Activated CD4-positive, alpha-beta memory T cell treated with anti-CD3 and anti-CD28 coated beads for 36 hours (primary cell): ENCODE results near the gene RNF123. TPM values are rescaled to one million over a fixed set of nuclear protein-coding genes. Genes with fewer than 3 reads are reported as not detected.

Source experiments
- CTCF ChIA-PET: fragments of 350-600 bp; sonication (Branson Sonifier 250); formaldehyde crosslinking; loops from one replicate; lab custom pipeline; 2021; ENCODE audit warnings: antibody characterized with exemption, inconsistent platforms; lab: Charles Lee
- POLR2A ChIA-PET: fragments of 350-600 bp; sonication (Branson Sonifier 250); formaldehyde crosslinking; loops from one replicate; lab custom pipeline; 2021; ENCODE audit warnings: antibody characterized with exemption; lab: Charles Lee
- DNase-seq: peaks from one replicate; pipeline ENCODE4 v3.0.0-alpha.2; 2020
- H3K27ac Mint-ChIP-seq: one replicate; pipeline ENCODE4 v1.8.0; 2021; ENCODE audit warnings: mixed read lengths
- H3K27me3 Mint-ChIP-seq: one replicate; pipeline ENCODE4 v1.8.0; 2021; ENCODE audit warnings: mixed read lengths
- H3K36me3 Mint-ChIP-seq: one replicate; pipeline ENCODE4 v1.8.0; 2021; ENCODE audit warnings: mixed read lengths
- H3K4me1 Mint-ChIP-seq: one replicate; pipeline ENCODE4 v1.8.0; 2021; ENCODE audit warnings: low read depth, mixed read lengths
- H3K4me3 Mint-ChIP-seq: one replicate; pipeline ENCODE4 v1.8.0; 2021; ENCODE audit warnings: mild to moderate bottlenecking, mixed read lengths
- H3K9me3 Mint-ChIP-seq: one replicate; pipeline ENCODE4 v1.8.0; 2021; ENCODE audit warnings: mixed read lengths
- intact Hi-C: fragments of 100-400 bp; cut with micrococcal nuclease; formaldehyde crosslinking; loops from one replicate; pipeline ENCODE4 v1.15.1; 2023
- total RNA-seq, 2 experiments: library from RNA; stranded (reverse); gene quantifications; one replicate each; pipeline ENCODE4 v1.2.3, GENCODE V29; 2021

Gene RNF123
- total RNA-seq, 2 experiments from 2014 or later, result 21.0 to 29.7 TPM

- ChIA-PET CTCF (interaction anchor here (0.9 to 1.1 kb wide), 2 partner anchors 19 to 113 kb away, joined by 3 to 4 read pairs; no protein-coding TSS in a partner anchor), POLR2A (no interaction called here)
- DNase-seq, result no peak
- H3K4me3 Mint-ChIP-seq, result no peak overlapping the region
- no peaks in the 10 kb centered on the region for H3K9me3 Mint-ChIP-seq
- H3K4me1 Mint-ChIP-seq, result no peaks in the 10 kb centered on the region
- no peaks in the 10 kb centered on the region for H3K36me3 Mint-ChIP-seq
- no peak overlapping the region for H3K27ac Mint-ChIP-seq
- H3K27me3 Mint-ChIP-seq, result no peaks in the 10 kb centered on the region
- intact Hi-C loops, result no loop called here
Measured at GRCh38 chr3:49652218-49652902, 37.0 kb upstream of the RNF123 start.

- no peak overlapping the region for H3K4me3 Mint-ChIP-seq
- H3K27me3 Mint-ChIP-seq, result no peaks in the 10 kb centered on the region
- no peaks in the 10 kb centered on the region for H3K4me1 Mint-ChIP-seq
- H3K36me3 Mint-ChIP-seq, result no peaks in the 10 kb centered on the region
- no peak overlapping the region for H3K27ac Mint-ChIP-seq
- no peaks in the 10 kb centered on the region for H3K9me3 Mint-ChIP-seq
- no peak for DNase-seq
- POLR2A ChIA-PET, result no interaction called here
- CTCF ChIA-PET, result interaction anchor here (0.9 kb wide), 1 partner anchor 113 kb away, joined by 4 read pairs; no protein-coding TSS in a partner anchor
- intact Hi-C loops, result no loop called here
Measured at GRCh38 chr3:49652903-49653415, 36.4 kb upstream of the RNF123 start.

DNA sequence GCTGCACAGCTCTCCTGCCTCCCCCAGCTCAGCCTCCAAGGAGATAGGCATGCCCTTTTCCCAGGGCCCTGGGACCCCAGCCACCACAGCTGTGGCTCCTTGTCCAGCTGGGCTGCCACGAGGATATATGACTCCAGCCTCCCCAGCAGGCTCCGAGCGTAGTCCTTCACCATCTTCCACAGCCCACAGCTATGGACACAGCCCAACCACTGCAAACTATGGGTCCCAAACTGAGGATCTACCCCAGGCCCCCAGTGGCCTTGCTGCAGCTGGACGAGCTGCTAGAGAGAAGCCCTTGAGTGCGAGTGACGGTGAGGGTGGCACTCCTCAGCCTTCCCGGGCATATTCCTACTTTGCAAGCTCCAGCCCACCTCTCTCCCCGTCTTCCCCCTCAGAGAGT lies 35.7 kb upstream of the RNF123 start:
- Mint-ChIP-seq H3K36me3 (no peaks in the 10 kb centered on the region), H3K9me3 (no peaks in the 10 kb centered on the region), H3K27me3 (no peaks in the 10 kb centered on the region), H3K27ac (no peak overlapping the region), H3K4me1 (no peaks in the 10 kb centered on the region), H3K4me3 (no peak overlapping the region)
- no peak for DNase-seq
- CTCF ChIA-PET, result no interaction called here
- POLR2A ChIA-PET, result no interaction called here
- intact Hi-C loops, result no loop called here

- Mint-ChIP-seq H3K4me1 (no peaks in the 10 kb centered on the region), H3K27ac (no peak overlapping the region), H3K27me3 (no peaks in the 10 kb centered on the region), H3K4me3 (no peak overlapping the region), H3K9me3 (no peaks in the 10 kb centered on the region), H3K36me3 (no peaks in the 10 kb centered on the region)
- no peak for DNase-seq
- intact Hi-C loops, result no loop called here
- ChIA-PET CTCF (interaction anchor here (0.6 to 1.1 kb wide), 3 partner anchors 9 to 488 kb away, joined by 3 read pairs; no protein-coding TSS in a partner anchor), POLR2A (no interaction called here)
Measured at GRCh38 chr3:49654176-49654825, 35.1 kb upstream of the RNF123 start.

- no peak overlapping the region for H3K4me3 Mint-ChIP-seq
- no peaks in the 10 kb centered on the region for H3K36me3 Mint-ChIP-seq
- H3K9me3 Mint-ChIP-seq, result no peaks in the 10 kb centered on the region
- no peak overlapping the region for H3K27ac Mint-ChIP-seq
- CTCF ChIA-PET, result interaction anchor here (1.0 to 1.1 kb wide), 2 partner anchors 9 to 115 kb away, joined by 3 read pairs; no protein-coding TSS in a partner anchor
- no peaks in the 10 kb centered on the region for H3K27me3 Mint-ChIP-seq
- POLR2A ChIA-PET, result no interaction called here
- no peaks in the 10 kb centered on the region for H3K4me1 Mint-ChIP-seq
- intact Hi-C loops, result no loop called here
- DNase-seq, result no peak
Measured at GRCh38 chr3:49654955-49655556, 34.3 kb upstream of the RNF123 start.

- H3K9me3 Mint-ChIP-seq, result no peaks in the 10 kb centered on the region
- intact Hi-C loops, result no loop called here
- no peaks in the 10 kb centered on the region for H3K36me3 Mint-ChIP-seq
- no peak overlapping the region for H3K27ac Mint-ChIP-seq
- H3K27me3 Mint-ChIP-seq, result no peaks in the 10 kb centered on the region
- H3K4me3 Mint-ChIP-seq, result no peak overlapping the region
- DNase-seq, result no peak
- ChIA-PET POLR2A (no interaction called here), CTCF (interaction anchor here (1.0 to 2.1 kb wide), 2 partner anchors 113 to 116 kb away, joined by 3 to 12 read pairs; no protein-coding TSS in a partner anchor)
- H3K4me1 Mint-ChIP-seq, result no peaks in the 10 kb centered on the region
Measured at GRCh38 chr3:49655731-49656285, 33.5 kb upstream of the RNF123 start.

GRCh38 chr3:49656541-49657112 lies 32.7 kb upstream of the RNF123 start:
- POLR2A ChIA-PET, result no interaction called here

GRCh38 chr3:49657208-49657915 lies 32.0 kb upstream of the RNF123 start:
- H3K9me3 Mint-ChIP-seq, result no peaks in the 10 kb centered on the region
- no peak overlapping the region for H3K27ac Mint-ChIP-seq
- intact Hi-C loops, result no loop called here
- no peaks in the 10 kb centered on the region for H3K36me3 Mint-ChIP-seq
- H3K4me3 Mint-ChIP-seq, result no peak overlapping the region
- POLR2A ChIA-PET, result no interaction called here
- DNase-seq, result no peak
- H3K4me1 Mint-ChIP-seq, result no peaks in the 10 kb centered on the region
- no peaks in the 10 kb centered on the region for H3K27me3 Mint-ChIP-seq
- CTCF ChIA-PET, result interaction anchor here (2.1 kb wide), 1 partner anchor 117 kb away, joined by 12 read pairs; no protein-coding TSS in a partner anchor

More at GRCh38 chr3:49656541-49657112, 32.7 kb upstream of the RNF123 start:
- no peak overlapping the region for H3K4me3 Mint-ChIP-seq
- intact Hi-C loops, result no loop called here
- CTCF ChIA-PET, result interaction anchor here (1.0 to 2.1 kb wide), 2 partner anchors 114 to 117 kb away, joined by 3 to 12 read pairs; no protein-coding TSS in a partner anchor
- no peaks in the 10 kb centered on the region for H3K27me3 Mint-ChIP-seq
- H3K27ac Mint-ChIP-seq, result no peak overlapping the region
- H3K36me3 Mint-ChIP-seq, result no peaks in the 10 kb centered on the region
- no peak for DNase-seq
- no peaks in the 10 kb centered on the region for H3K9me3 Mint-ChIP-seq
- H3K4me1 Mint-ChIP-seq, result no peaks in the 10 kb centered on the region

DNA sequence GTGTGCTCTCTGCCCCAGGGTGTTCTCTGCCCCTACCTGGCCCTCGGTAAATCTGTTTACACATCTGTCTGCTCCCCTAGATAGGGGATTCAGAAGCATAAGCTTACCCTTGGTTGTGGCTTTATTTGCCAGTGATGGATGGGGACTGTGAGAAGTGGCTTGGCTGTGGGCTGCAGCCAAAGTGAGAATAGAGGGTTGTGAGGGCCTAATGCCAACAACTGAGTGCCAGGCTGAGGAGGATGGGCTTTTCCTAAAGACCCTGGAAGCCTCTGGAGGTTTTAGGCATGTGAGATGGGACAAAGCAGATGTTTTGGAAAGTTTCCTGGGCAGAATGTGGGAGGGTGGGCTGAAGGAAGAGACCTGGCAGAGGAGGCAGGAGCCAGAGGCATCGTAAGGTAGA lies 30.6 kb upstream of the RNF123 start:
- intact Hi-C loops, result no loop called here
- H3K4me1 Mint-ChIP-seq, result no peaks in the 10 kb centered on the region
- ChIA-PET CTCF (no interaction called here), POLR2A (no interaction called here)
- H3K4me3 Mint-ChIP-seq, result no peak overlapping the region
- DNase-seq, result no peak
- H3K9me3 Mint-ChIP-seq, result no peaks in the 10 kb centered on the region
- no peaks in the 10 kb centered on the region for H3K36me3 Mint-ChIP-seq
- no peak overlapping the region for H3K27ac Mint-ChIP-seq
- no peaks in the 10 kb centered on the region for H3K27me3 Mint-ChIP-seq

DNA sequence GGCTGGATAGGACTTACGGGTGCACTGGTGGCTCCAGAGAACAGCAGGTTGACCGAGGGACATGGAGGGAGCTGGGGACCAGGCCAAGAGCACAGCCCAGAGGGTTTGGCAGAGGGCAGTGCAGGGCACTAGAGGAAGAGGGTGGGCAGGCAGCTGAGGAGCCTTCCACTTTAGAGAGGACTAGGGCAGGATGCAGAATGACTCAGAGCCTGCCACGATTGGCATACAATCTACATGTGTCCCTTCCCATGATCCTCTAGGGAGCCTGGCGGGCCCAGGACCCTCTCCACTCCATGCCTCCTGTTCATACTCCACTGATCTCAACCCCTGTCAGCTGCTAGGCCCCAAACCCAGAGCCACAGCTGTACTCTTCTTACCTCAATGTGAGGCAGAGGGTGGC lies 29.6 kb upstream of the RNF123 start:
- Mint-ChIP-seq H3K27ac (no peak overlapping the region), H3K4me1 (no peaks in the 10 kb centered on the region), H3K27me3 (no peaks in the 10 kb centered on the region), H3K36me3 (no peaks in the 10 kb centered on the region), H3K9me3 (no peaks in the 10 kb centered on the region), H3K4me3 (no peak overlapping the region)
- DNase-seq, result no peak
- CTCF ChIA-PET, result interaction anchor here (1.4 kb wide), 1 partner anchor 120 kb away, joined by 4 read pairs; no protein-coding TSS in a partner anchor
- POLR2A ChIA-PET, result no interaction called here
- intact Hi-C loops, result no loop called here

GRCh38 chr3:49661281-49661680 lies 28.1 kb upstream of the RNF123 start:
- no peaks in the 10 kb centered on the region for H3K27me3 Mint-ChIP-seq
- H3K36me3 Mint-ChIP-seq, result no peaks in the 10 kb centered on the region
- POLR2A ChIA-PET, result no interaction called here
- intact Hi-C loops, result no loop called here
- H3K4me1 Mint-ChIP-seq, result no peaks in the 10 kb centered on the region
- no peak overlapping the region for H3K27ac Mint-ChIP-seq
- H3K9me3 Mint-ChIP-seq, result no peaks in the 10 kb centered on the region
- no peak for DNase-seq
- no peak overlapping the region for H3K4me3 Mint-ChIP-seq
- CTCF ChIA-PET, result no interaction called here
